ENCODE measurements around the gene PRPF18. TPM values are rescaled to one million over a fixed set of nuclear protein-coding genes. Genes with fewer than 3 reads are reported as not detected.

The PRPF18 gene
- total and polyA plus RNA-seq, 12 donors: 6.7 to 17.1 (median 14.4) TPM

- Histone ChIP-seq H3K4me1 (peaks cover 0 to 61% (median 22%) of the 10 kb centered on the region in 9 donors), H3K4me3 (no peak overlapping the region), H3K9me3 (no peaks in the 10 kb centered on the region), H3K27ac (peak overlapping the region in 3 of 10 donors; percentile 5 to 52 (median 8)), H3K27me3 (no peaks in the 10 kb centered on the region), H3K36me3 (peaks cover 0 to 85% (median 16%) of the 10 kb centered on the region in 9 donors)
- DNase-seq (peak in 1 of 2 donors; percentile 50), ATAC-seq (peak in 7 of 8 donors; percentile 30 to 84 (median 66))
- 70 to 76% methylated on average over 20 of the region's 20 CpGs for WGBS, 2 donors
- intact Hi-C loops (cut with DNase I): loop anchor here in 3 of 10 donors (5.0 kb wide), 2 partner anchors 32 to 37 kb away; no protein-coding TSS in a partner anchor
- TF ChIP-seq CTCF (IDR thresholded peaks at IDR 0.05): no peak
Measured at GRCh38 chr10:13674645-13675588, 88.2 kb downstream of the PRPF18 start.

- no peak for TF ChIP-seq CTCF (IDR thresholded peaks at IDR 0.05)
- peak in 1 of 8 donors; percentile 14 for ATAC-seq
- DNase-seq: no peak
- WGBS, 2 donors: 93% methylated on average over 13 of the region's 13 CpGs
- Histone ChIP-seq H3K4me1 (peaks cover 0 to 53% (median 20%) of the 10 kb centered on the region in 9 donors), H3K4me3 (no peak overlapping the region), H3K9me3 (no peaks in the 10 kb centered on the region), H3K36me3 (peaks cover 0 to 83% (median 11%) of the 10 kb centered on the region in 9 donors), H3K27me3 (no peaks in the 10 kb centered on the region), H3K27ac (no peak overlapping the region)
- intact Hi-C loops (cut with DNase I): loop anchor here in 1 of 10 donors (5.0 kb wide), 1 partner anchor 34 kb away; no protein-coding TSS in a partner anchor
Measured at GRCh38 chr10:13678101-13678843, 91.5 kb downstream of the PRPF18 start.

Other genes with a start within 250 kb of the PRPF18 start
- 10 to 100 TPM; 26.7 to 38.9 (median 30.4) TPM for gene SEPHS1, start 238.7 kb upstream of the PRPF18 start, total RNA-seq
- 10 to 100 TPM; 17.6 to 23.2 TPM for gene SEPHS1, start 238.7 kb upstream of the PRPF18 start, polyA plus RNA-seq
- 10 to 100 TPM; 10.2 to 21.0 (median 13.3) TPM for gene BEND7, start 58.0 kb upstream of the PRPF18 start, total RNA-seq
- gene BEND7, start 58.0 kb upstream of the PRPF18 start, polyA plus RNA-seq: 1 to 10 TPM; 6.4 to 7.0 TPM

Measured in heart right ventricle (tissue), 16 donors.